DOHH2 (cell line): ENCODE measurements around the gene CETN1.

Source experiments
- H3F3A ChIP-seq: fragments of 200-600 bp; sonication (generic), shearing (Covaris generic); 2 replicates; pipeline ENCODE4 v1.6.0; 2016; ENCODE audit warnings: antibody characterized with exemption, mild to moderate bottlenecking; ENCODE audit not compliant: control insufficient read depth, insufficient read depth
- H3K27ac ChIP-seq: fragments of 200-600 bp; sonication (generic); 2 replicates; pipeline ENCODE4 v1.5.1; 2014; ENCODE audit warnings: low read depth, mild to moderate bottlenecking, low read length, moderate library complexity
- H3K27me3 ChIP-seq: fragments of 200-600 bp; sonication (generic); 2 replicates; pipeline ENCODE4 v1.6.1; 2014; ENCODE audit warnings: mild to moderate bottlenecking, low read length, mixed read lengths; ENCODE audit not compliant: control insufficient read depth
- H3K36me3 ChIP-seq: fragments of 200-600 bp; sonication (generic); 2 replicates; pipeline ENCODE4 v1.6.1; 2014; ENCODE audit warnings: mild to moderate bottlenecking, low read length, moderate library complexity, mixed read lengths; ENCODE audit not compliant: control insufficient read depth
- H3K4me1 ChIP-seq: fragments of 200-600 bp; sonication (generic); 2 replicates; pipeline ENCODE4 v1.6.1; 2014; ENCODE audit warnings: mild to moderate bottlenecking, low read length, mixed read lengths; ENCODE audit not compliant: control insufficient read depth
- H3K4me2 ChIP-seq: fragments of 200-600 bp; sonication (generic); 2 replicates; pipeline ENCODE4 v1.6.0; 2014; ENCODE audit warnings: mild to moderate bottlenecking, low read length, moderate library complexity
- H3K4me3 ChIP-seq: fragments of 200-600 bp; sonication (generic); 2 replicates; pipeline ENCODE4 v1.5.1; 2014; ENCODE audit warnings: mild to moderate bottlenecking, low read length, mixed read lengths
- H3K79me2 ChIP-seq: fragments of 200-600 bp; sonication (generic); 2 replicates; pipeline ENCODE4 v1.6.1; 2014; ENCODE audit warnings: mild to moderate bottlenecking, low read length, mixed read lengths; ENCODE audit not compliant: control insufficient read depth
- H3K9me2 ChIP-seq: fragments of 200-600 bp; sonication (generic); replicated peaks from 2 replicates; pipeline ENCODE4 v1.6.1; 2014; ENCODE audit warnings: mild to moderate bottlenecking, low read length, mixed read lengths; ENCODE audit not compliant: control insufficient read depth
- H3K9me3 ChIP-seq: fragments of 200-600 bp; sonication (generic); 2 replicates; pipeline ENCODE4 v1.6.1; 2014; ENCODE audit warnings: antibody characterized with exemption, low read length, mixed read lengths; ENCODE audit not compliant: control insufficient read depth, insufficient read depth
- H4K20me1 ChIP-seq: fragments of 200-600 bp; sonication (generic); 2 replicates; pipeline ENCODE4 v1.6.0; 2014; ENCODE audit warnings: low read depth, mild to moderate bottlenecking, antibody characterized with exemption, low read length, moderate library complexity; ENCODE audit not compliant: control insufficient read depth, insufficient read depth
- CTCF ChIP-seq: fragments of 200-600 bp; sonication (generic); IDR thresholded peaks from one replicate; pipeline ENCODE4 v1.5.1; 2014; ENCODE audit warnings: antibody characterized with exemption, mild to moderate bottlenecking, low read depth, low read length; ENCODE audit not compliant: poor library complexity, severe bottlenecking
- EZH2phosphoT487 ChIP-seq: fragments of 200-600 bp; sonication (generic); IDR thresholded peaks from 2 replicates; pipeline ENCODE4 v1.6.1; 2017; ENCODE audit warnings: borderline replicate concordance, mild to moderate bottlenecking, antibody characterized with exemption, low read length, moderate library complexity, mixed read lengths

CETN1 gene

GRCh38 chr18:604771-605170 lies 24.6 kb downstream of the CETN1 start:
- H4K20me1 ChIP-seq = no peaks in the 10 kb centered on the region
- peaks cover 3% of the 10 kb centered on the region; the same call in 1 of the 2 replicates for H3K27me3 ChIP-seq
- H3K27ac ChIP-seq = no peak overlapping the region
- no peaks in the 10 kb centered on the region for H3K79me2 ChIP-seq
- TF ChIP-seq CTCF (no peak), EZH2phosphoT487 (no peak)
- H3K9me3 ChIP-seq = no peaks in the 10 kb centered on the region
- H3K4me1 ChIP-seq = no peaks in the 10 kb centered on the region
- H3F3A ChIP-seq = no peaks in the 10 kb centered on the region
- H3K9me2 ChIP-seq = no peaks in the 10 kb centered on the region
- no peak overlapping the region for H3K4me2 ChIP-seq
- no peaks in the 10 kb centered on the region for H3K36me3 ChIP-seq
- H3K4me3 ChIP-seq = no peak overlapping the region

DNA sequence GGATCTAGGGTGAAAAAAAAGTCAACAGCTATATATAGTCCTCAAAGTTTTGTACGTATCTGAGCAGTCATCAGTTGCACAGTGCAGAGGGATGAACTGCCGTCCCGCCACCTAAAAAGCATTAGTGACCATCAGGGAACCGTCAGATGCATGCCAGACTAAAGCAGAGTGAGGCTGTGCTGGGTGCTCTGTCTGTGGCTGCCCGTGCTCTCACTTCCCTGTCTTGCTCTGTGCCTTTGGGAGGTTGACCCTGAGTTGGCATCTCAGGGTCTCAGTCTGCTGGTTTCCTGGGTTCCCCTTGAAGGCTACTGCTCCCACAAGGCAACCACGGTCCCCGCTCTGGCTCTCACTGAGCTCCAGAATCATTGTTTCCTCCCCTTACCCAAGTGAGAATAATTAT lies 27.8 kb downstream of the CETN1 start:
- H3K27ac ChIP-seq = no peak overlapping the region
- TF ChIP-seq EZH2phosphoT487 = no peak
- TF ChIP-seq CTCF = no peak
- H3K27me3 ChIP-seq = no peaks in the 10 kb centered on the region
- H3K79me2 ChIP-seq = no peaks in the 10 kb centered on the region
- H3K4me3 ChIP-seq = no peak overlapping the region
- H3K9me3 ChIP-seq = no peaks in the 10 kb centered on the region
- no peaks in the 10 kb centered on the region for H3K4me1 ChIP-seq
- no peaks in the 10 kb centered on the region for H3F3A ChIP-seq
- no peaks in the 10 kb centered on the region for H4K20me1 ChIP-seq
- no peak overlapping the region for H3K4me2 ChIP-seq
- no peaks in the 10 kb centered on the region for H3K9me2 ChIP-seq
- no peaks in the 10 kb centered on the region for H3K36me3 ChIP-seq

DNA sequence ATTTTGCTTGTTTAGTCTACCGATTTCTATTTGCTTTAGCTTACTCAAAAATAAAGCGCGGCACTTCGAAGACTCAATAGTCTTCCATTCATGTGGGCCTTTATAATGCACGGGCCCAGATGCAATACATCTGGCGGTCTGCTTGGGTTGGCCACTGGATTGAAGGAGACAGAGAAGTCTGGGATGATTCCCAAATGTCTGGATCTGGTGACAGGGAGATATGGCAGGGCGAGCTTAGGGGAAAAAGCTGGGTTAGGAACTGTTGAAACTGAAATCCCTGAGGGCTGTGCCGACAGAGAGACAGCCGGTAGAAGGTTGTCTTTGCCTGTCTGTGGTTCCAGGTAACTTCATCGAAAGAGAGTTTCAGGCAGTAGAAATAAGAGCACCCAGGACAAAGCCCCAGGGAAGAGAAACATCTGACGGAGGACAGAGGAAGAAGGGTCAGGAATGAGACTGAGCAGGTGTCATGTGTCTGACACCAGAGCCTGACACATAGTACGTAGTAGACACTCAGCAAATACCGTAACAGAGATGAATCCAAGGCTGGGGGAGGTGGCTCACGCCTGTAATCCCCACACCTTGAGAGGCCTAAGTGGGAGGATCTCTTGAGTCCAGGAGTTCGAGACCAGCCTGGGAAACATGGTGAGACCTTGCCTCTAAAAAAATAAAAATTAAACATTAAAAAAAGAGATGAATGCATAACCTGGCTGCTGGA lies 30.2 kb downstream of the CETN1 start:
- no peaks in the 10 kb centered on the region for H3K9me2 ChIP-seq
- no peaks in the 10 kb centered on the region for H3K4me1 ChIP-seq
- peaks cover 4% of the 10 kb centered on the region for H3K27me3 ChIP-seq
- no peak overlapping the region for H3K27ac ChIP-seq
- no peaks in the 10 kb centered on the region for H3F3A ChIP-seq
- H3K36me3 ChIP-seq = no peaks in the 10 kb centered on the region
- H3K4me2 ChIP-seq = no peak overlapping the region
- TF ChIP-seq EZH2phosphoT487 (no peak), CTCF (no peak)
- no peaks in the 10 kb centered on the region for H4K20me1 ChIP-seq
- H3K4me3 ChIP-seq = no peak overlapping the region
- no peaks in the 10 kb centered on the region for H3K9me3 ChIP-seq
- no peaks in the 10 kb centered on the region for H3K79me2 ChIP-seq
